PC-9 (cell line): ENCODE measurements around the gene CTNNA1.

ENCODE experiments used
- EZH2 ChIP-seq: fragments of 200-600 bp; sonication (generic); IDR thresholded peaks from 2 replicates; pipeline ENCODE4 v1.8.0; 2017; ENCODE audit warnings: antibody characterized with exemption, low read depth
- TF ChIP-seq, protein P1 (sequence below): fragments of 200-600 bp; sonication (generic); conservative IDR thresholded peaks from 2 replicates; pipeline ENCODE4 v1.6.1; 2017; ENCODE audit warnings: mixed run types, antibody characterized with exemption, mild to moderate bottlenecking, moderate library complexity

DNA sequence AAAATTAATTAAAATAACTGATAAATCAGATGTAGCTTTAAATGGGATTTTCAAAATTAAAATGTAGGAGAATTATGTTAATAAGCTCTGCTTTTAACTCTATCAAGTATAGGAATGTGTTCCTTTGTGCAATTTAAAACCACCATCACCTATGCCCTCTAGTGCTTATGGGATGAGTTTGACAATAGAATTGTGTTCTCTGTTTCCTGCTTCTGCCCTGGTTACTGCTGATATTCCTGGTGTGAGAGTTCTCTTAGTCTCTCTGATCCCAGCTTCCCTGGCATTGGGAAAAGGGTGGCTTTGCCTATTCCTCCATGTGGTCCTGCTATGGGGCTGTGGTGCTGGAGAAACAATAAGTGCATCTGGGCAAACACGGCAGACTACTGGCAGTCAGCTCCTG is 113.8 kb downstream of the CTNNA1 start:
- TF ChIP-seq, protein P1, sequence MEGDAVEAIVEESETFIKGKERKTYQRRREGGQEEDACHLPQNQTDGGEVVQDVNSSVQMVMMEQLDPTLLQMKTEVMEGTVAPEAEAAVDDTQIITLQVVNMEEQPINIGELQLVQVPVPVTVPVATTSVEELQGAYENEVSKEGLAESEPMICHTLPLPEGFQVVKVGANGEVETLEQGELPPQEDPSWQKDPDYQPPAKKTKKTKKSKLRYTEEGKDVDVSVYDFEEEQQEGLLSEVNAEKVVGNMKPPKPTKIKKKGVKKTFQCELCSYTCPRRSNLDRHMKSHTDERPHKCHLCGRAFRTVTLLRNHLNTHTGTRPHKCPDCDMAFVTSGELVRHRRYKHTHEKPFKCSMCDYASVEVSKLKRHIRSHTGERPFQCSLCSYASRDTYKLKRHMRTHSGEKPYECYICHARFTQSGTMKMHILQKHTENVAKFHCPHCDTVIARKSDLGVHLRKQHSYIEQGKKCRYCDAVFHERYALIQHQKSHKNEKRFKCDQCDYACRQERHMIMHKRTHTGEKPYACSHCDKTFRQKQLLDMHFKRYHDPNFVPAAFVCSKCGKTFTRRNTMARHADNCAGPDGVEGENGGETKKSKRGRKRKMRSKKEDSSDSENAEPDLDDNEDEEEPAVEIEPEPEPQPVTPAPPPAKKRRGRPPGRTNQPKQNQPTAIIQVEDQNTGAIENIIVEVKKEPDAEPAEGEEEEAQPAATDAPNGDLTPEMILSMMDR, result no peak
- TF ChIP-seq EZH2, result no peak
